Measurements from ENCODE around the gene PHF21A. TPM values are rescaled to one million over a fixed set of nuclear protein-coding genes. Genes with fewer than 3 reads are reported as not detected.

PHF21A gene
- total and polyA plus RNA-seq, 2 donors (not counting 3 experiments of a cell fraction or from before 2014, with no cell fraction given) = 14.1 to 30.5 TPM

- BruUV-seq (replicated peaks) = no TSS peak
- intact Hi-C loops (cut with micrococcal nuclease) (no loop called here), dilution Hi-C loops (cut with MboI; ENCODE audit: extremely low pct_ligation_motif_present, low sequenced_read_pairs) (no loop called here)
- H3K27me3 ChIP-seq (ENCODE audit: control insufficient read depth in 2 of 2, insufficient read depth in 2 of 2, low read length in 2 of 2) = no peaks in the 10 kb centered on the region
- TF ChIP-seq JUN (IDR thresholded peaks at IDR 0.05; ENCODE audit: borderline replicate concordance, insufficient read depth, insufficient read length, low read depth) = no peak
- no peak for TF ChIP-seq MAX (IDR thresholded peaks at IDR 0.05; ENCODE audit: insufficient read depth, insufficient read length)
- no peak for TF ChIP-seq POLR2A (IDR thresholded peaks at IDR 0.05; ENCODE audit: low read depth, low read length)
- H3K79me2 ChIP-seq (ENCODE audit: control insufficient read depth, insufficient read depth, low read length) = no peaks in the 10 kb centered on the region
- no peaks in the 10 kb centered on the region for H3K9me1 ChIP-seq (replicated peaks; ENCODE audit: control insufficient read depth, extremely low read depth, insufficient read depth, low read length)
- no peak overlapping the region for H2AFZ ChIP-seq (ENCODE audit: low read depth, low read length)
- no peak overlapping the region for H3K4me3 ChIP-seq (replicated peaks in 1 of 3; ENCODE audit: insufficient read depth in 1 of 3, low read depth in 1 of 3, low read length in 3 of 3)
- no peak for FAIRE-seq
- no peak for DNase-seq (ENCODE audit: low read depth, low spot score)
- no peaks in the 10 kb centered on the region for H3K4me1 ChIP-seq (ENCODE audit: control insufficient read depth, extremely low read depth, insufficient read depth, low read length)
- no peaks in the 10 kb centered on the region for H4K20me1 ChIP-seq (replicated peaks; ENCODE audit: control insufficient read depth, extremely low read depth, insufficient read depth, low read length)
- H3K36me3 ChIP-seq (ENCODE audit: control insufficient read depth in 2 of 2, extremely low read depth in 1 of 2, insufficient read depth in 2 of 2, low read length in 2 of 2) = peaks cover 0 to 10% of the 10 kb centered on the region in 2 experiments
- H3K9ac ChIP-seq (replicated peaks; ENCODE audit: extremely low read depth, insufficient read depth, low read length) = no peak overlapping the region
- ChIA-PET POLR2A (no interaction called here), CTCF (interaction anchor here (1.1 kb wide), 1 partner anchor 10 kb away, joined by 14 read pairs; no protein-coding TSS in a partner anchor)
- H3K9me3 ChIP-seq (replicated peaks; ENCODE audit: control insufficient read depth, insufficient read depth, low read length) = no peaks in the 10 kb centered on the region
- no peak overlapping the region for H3K27ac ChIP-seq (ENCODE audit: insufficient read depth, low read depth, low read length)
- no peak overlapping the region for H3K4me2 ChIP-seq (ENCODE audit: insufficient read depth, low read length)
Observed at GRCh38 chr11:45974806-45975205, 146.4 kb downstream of the PHF21A start.

- Histone ChIP-seq H3K4me1 (ENCODE audit: control insufficient read depth, extremely low read depth, insufficient read depth, low read length) (no peaks in the 10 kb centered on the region), H2AFZ (ENCODE audit: low read depth, low read length) (no peak overlapping the region), H3K79me2 (ENCODE audit: control insufficient read depth, insufficient read depth, low read length) (no peaks in the 10 kb centered on the region), H4K20me1 (replicated peaks; ENCODE audit: control insufficient read depth, extremely low read depth, insufficient read depth, low read length) (no peaks in the 10 kb centered on the region), H3K9me3 (replicated peaks; ENCODE audit: control insufficient read depth, insufficient read depth, low read length) (no peaks in the 10 kb centered on the region), H3K9ac (replicated peaks; ENCODE audit: extremely low read depth, insufficient read depth, low read length) (no peak overlapping the region), H3K27ac (ENCODE audit: insufficient read depth, low read depth, low read length) (no peak overlapping the region), H3K27me3 (ENCODE audit: control insufficient read depth in 2 of 2, insufficient read depth in 2 of 2, low read length in 2 of 2) (no peaks in the 10 kb centered on the region), H3K4me3 (replicated peaks in 1 of 3; ENCODE audit: insufficient read depth in 1 of 3, low read depth in 1 of 3, low read length in 3 of 3) (no peak overlapping the region), H3K4me2 (ENCODE audit: insufficient read depth, low read length) (no peak overlapping the region), H3K9me1 (replicated peaks; ENCODE audit: control insufficient read depth, extremely low read depth, insufficient read depth, low read length) (no peaks in the 10 kb centered on the region), H3K36me3 (ENCODE audit: control insufficient read depth in 2 of 2, extremely low read depth in 1 of 2, insufficient read depth in 2 of 2, low read length in 2 of 2) (peaks cover 0 to 9% of the 10 kb centered on the region in 2 experiments)
- no TSS peak for BruUV-seq (replicated peaks)
- intact Hi-C loops (cut with micrococcal nuclease) (no loop called here), dilution Hi-C loops (cut with MboI; ENCODE audit: extremely low pct_ligation_motif_present, low sequenced_read_pairs) (no loop called here)
- ChIA-PET POLR2A (no interaction called here), CTCF (no interaction called here)
- no peak for FAIRE-seq
- DNase-seq (ENCODE audit: low read depth, low spot score) = no peak
- TF ChIP-seq CTCF (IDR thresholded peaks at IDR 0.05; ENCODE audit: extremely low read depth in 1 of 2, insufficient read depth in 1 of 2, low read depth in 1 of 2, low read length in 2 of 2) (no peak), JUN (IDR thresholded peaks at IDR 0.05; ENCODE audit: borderline replicate concordance, insufficient read depth, insufficient read length, low read depth) (no peak), EZH2 (IDR thresholded peaks at IDR 0.05; ENCODE audit: borderline replicate concordance, low read depth, low read length, severe bottlenecking) (no peak), POLR2AphosphoS5 (IDR thresholded peaks at IDR 0.05; ENCODE audit: insufficient read depth, low read depth, low read length) (no peak), GATA2 (IDR thresholded peaks at IDR 0.05; ENCODE audit: insufficient read depth, insufficient read length, low read depth, low read length) (no peak), POLR2A (IDR thresholded peaks at IDR 0.05; ENCODE audit: low read depth, low read length) (no peak), MAX (IDR thresholded peaks at IDR 0.05; ENCODE audit: insufficient read depth, insufficient read length) (no peak), MYC (IDR thresholded peaks at IDR 0.05; ENCODE audit: low read depth, low read length) (no peak), FOS (IDR thresholded peaks at IDR 0.05; ENCODE audit: borderline replicate concordance, insufficient read depth, low read length) (no peak)
Observed at GRCh38 chr11:45973601-45974000, 147.7 kb downstream of the PHF21A start.

Measured in endothelial cell of umbilical vein (primary cell).